RKO (cell line): ENCODE data around the gene RNF41.
A peak's percentile ranks its signal among the peaks of the same experiment; 100 is the strongest.

Experiments
- DNase-seq: peaks from one replicate; pipeline ENCODE4 v3.0.0-alpha.2; 2016; ENCODE audit warnings: low spot score

The RNF41 gene

DNA sequence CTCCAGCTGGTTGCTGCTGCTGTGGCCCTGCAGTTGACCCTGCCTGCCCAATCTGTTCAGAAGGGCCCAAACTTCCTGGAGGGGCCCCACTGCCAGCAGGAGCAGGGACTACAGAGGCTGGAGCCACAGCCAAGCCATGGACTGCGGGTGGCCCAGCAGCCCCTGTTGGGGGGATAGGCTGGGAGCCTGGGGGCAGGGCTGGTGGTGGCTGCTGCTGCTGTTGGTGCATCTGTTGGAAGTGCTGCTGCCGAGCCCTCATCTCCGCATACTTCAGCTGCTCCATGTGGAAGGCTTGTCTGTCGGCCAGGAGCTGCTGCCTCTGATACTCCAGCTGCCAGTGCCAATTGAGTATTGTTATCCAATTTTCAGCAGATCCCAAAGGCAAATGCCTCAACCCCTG is 56.4 kb downstream of the RNF41 start:
- no peak for DNase-seq

DNA sequence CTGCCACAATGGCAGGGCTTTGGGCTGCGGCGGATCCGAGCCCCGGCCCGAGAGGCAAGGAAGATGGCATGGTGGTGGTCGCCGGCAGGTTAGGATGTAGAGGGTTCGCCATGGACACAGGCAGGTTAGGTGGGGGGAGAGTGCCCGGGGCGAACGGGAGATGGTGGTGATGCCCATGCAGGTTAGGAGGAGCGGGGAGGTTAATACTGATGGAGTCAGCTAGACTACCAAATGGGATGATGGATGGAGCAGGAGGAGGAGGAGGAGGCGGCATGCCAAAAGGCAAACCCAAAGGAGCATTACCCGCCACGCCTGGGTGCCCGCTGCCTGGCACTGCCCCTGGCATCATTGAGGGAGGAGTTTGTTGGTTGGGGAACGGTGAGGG is 57.4 kb downstream of the RNF41 start:
- DNase-seq: no peak

DNA sequence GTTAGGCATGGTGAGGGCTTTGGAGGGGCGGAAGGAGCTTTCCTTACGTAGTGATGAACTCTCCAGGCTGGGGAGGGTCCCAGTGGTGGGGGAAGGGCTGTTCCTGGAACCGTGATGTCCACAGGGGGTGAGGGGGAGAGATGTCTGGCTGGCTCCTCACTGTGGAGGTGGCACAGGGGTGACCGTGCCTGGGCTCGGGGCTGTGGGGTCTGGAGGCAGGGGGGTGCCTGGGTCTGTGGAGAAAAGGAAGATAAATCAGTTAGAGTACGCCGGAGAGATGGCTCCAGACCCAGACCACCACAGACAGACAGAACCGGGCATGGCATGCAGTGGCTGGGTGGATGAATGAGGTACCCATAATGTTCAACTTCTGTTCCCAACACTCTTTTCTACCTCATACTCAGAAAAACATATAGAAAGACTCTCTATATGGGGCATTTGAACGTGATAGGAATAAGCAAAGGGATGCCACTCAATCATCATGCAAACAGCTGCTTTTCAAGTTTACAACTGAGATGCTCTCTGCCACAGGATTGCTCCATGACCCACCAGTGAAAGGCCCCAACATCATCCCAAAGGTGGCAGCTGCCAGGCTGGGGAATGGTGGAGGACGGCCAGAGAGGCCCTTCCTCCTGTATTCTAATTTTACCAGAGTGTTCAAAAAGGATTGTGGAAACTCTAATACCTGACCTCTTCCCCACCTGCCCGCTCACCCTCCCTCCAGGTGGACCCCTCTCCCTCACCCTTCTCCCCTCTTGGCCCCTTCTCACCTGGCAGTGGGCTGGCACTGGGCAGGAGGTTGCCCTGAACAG is 58.0 kb downstream of the RNF41 start:
- DNase-seq: no peak

DNA sequence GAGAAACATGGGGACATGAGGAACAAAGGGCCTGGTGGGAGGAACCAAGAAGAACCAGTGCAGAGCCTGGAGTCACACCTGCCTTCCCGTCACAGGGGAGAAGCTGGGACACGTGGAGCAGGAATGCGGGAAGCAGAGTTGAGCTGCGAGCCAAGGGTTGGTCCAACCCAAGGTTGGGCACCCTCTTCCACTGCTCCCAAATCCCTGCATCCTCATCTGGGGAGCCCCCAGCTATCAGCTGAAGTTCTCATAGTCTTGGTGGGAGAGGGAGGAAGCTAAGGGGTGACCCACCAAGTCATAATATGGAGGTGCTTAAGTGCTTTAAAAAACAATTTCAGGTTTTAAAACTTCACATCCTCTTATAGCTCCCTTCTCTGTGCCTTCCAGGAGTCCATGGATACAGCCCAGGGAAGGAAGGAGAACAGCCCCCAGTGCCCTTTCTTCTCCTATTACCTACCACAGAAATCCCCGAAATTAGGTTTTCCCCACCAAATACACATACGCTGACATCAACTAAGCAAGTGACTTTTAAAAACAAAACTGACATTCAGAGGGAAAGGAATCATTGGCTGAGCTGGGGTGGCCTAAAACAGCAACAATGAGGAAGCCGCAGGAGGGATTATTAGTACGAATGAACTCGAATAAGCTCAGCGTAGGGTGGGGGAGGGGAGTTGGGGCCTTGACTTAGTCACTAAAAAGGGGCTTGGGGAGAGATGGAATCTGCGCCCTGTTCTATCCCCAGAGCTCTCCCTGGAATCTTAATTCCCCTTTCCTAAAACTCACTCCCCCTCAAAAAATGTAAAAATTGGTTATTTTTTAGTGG is 59.0 kb downstream of the RNF41 start:
- no peak for DNase-seq

DNA sequence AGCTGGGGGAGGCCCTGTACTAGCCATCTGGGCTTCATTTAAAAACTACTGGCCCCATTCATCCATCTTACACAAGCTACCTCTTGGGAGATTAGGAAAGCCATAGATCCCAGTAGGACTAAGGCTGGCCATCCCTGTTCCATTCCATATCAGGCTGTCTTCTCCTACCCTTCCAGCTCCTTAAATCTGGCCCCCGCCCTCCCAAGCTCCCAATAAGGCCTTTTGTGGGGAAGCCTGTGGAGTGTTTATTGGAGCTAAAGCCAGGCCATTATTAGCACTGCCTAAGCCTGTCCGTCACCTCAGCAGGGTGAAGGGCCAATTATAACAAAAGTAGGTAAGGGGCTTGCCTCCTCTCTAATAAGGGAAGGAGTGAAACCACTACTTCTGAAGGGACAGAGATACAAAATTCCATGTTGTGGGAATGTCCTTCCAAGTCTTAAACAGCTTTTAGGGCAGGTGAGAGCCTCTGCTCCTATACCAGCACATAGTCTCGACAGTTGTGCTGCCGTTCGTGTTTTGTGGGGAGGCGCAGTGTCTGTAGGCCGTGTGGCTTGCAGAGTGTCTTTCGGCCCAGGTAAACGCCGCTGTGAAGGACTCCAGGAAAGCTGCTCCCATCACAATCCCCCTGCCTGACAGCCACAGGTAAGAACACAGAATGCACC is 59.9 kb downstream of the RNF41 start:
- DNase-seq: no peak

DNA sequence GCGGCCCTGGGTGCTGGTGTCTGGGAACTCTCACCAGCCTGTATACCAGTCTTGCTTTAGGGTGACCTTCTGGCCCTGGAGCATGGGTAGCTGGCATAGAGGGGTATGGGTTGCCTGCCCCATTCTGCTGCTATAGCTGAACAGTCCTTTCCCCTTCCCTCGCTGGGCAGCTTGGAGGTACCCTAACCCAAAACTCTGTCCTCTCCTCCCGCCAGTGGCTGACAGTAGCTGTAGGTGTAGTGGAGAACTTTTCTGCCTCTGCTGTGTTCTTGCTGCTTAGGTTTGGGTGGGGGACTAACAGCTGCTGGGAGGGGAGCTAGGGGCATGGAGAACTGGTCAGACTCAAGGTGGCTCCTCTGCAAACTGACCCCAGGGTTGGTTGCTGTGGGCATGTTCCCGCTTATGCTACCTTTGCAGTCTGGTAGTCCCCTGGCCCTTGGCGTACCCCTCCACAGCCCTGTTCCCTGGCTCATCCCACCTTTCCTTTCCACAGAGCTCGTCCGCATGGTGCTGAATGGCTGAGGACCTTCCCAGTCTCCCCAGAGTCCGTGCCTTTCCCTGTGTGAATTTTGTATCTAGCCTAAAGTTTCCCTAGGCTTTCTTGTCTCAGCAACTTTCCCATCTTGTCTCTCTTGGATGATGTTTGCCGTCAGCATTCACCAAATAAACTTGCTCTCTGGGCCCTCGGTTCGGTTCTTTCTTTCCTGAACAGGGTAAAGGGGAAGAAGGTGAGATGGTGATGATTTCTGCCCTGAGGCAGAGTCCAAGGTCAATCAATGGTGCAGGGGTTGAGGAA is 60.6 kb downstream of the RNF41 start:
- DNase-seq: no peak

DNA sequence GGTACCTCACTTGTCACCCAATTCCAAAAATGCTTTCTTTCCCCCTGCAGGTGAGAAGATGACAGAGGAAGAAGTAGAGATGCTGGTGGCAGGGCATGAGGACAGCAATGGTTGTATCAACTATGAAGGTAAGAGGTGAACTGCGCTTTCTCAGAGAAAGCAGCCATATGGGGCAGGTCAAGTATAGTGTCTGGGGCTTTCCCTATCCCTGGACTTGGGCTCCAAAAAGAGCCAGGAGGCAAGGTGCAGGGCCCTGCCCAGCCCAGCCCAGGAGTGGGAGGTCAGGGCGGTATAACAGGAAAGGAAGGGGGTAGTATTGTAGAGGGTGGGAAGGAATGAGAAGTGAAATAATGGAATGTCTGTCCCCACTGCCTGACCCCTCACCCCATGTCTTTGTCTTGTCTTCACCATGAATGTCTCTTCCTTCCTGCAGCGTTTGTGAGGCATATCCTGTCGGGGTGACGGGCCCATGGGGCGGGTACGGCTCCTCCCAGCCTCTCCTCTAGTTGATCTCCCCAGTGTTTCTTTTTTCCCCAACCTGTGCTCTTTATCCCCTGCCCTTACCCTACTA is 61.4 kb downstream of the RNF41 start:
- DNase-seq: peak; percentile 80

DNA sequence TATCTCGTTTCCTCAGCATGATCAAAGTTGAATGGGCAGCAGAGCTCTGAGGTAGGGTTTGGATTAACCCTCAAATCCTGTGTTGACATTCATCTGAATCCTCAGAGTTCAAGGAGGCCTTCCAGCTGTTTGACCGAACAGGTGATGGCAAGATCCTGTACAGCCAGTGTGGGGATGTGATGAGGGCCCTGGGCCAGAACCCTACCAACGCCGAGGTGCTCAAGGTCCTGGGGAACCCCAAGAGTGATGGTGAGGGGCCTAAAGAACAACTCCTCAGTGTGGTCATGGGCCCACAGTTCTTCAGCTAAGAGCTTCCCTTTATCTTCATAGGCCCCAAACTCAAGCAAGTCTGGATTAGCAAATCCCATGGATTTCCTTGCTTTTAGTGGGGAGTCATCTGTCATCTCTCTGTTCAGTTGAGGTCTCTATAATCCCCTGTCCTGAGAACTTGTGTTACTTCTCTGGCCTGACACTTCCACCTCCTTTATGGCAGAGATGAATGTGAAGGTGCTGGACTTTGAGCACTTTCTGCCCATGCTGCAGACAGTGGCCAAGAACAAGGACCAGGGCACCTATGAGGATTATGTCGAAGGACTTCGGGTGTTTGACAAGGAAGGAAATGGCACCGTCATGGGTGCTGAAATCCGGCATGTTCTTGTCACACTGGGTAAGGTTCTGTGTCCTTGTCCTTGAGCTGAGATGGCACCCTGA is 62.1 kb downstream of the RNF41 start:
- DNase-seq: no peak

DNA sequence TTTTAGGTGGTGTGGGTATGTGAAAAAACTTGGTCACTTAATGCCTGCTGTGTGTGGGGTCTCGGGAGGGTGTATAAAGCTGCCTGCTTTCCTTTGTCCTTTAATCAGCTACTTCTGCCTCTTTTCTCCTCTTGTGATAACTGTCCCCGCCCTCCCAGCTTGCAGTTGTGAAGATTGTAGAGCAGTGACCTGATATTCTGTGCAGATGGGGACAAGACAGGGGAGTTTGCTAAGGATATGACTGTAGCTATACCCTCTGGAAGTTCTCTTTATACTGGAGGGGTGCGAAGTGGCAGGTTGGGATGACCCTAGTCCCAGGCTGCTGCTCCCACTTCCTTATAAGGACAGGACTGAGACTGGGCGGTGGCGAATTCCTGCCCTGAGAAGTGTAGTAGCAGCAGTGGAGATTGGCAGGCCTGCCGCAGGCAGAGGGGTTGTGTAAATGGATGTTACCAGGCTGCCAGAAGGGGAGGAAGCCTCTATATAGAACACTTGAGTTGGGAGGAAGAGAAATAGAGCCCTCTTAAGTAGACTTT is 62.7 kb downstream of the RNF41 start:
- DNase-seq: peak; percentile 86

DNA sequence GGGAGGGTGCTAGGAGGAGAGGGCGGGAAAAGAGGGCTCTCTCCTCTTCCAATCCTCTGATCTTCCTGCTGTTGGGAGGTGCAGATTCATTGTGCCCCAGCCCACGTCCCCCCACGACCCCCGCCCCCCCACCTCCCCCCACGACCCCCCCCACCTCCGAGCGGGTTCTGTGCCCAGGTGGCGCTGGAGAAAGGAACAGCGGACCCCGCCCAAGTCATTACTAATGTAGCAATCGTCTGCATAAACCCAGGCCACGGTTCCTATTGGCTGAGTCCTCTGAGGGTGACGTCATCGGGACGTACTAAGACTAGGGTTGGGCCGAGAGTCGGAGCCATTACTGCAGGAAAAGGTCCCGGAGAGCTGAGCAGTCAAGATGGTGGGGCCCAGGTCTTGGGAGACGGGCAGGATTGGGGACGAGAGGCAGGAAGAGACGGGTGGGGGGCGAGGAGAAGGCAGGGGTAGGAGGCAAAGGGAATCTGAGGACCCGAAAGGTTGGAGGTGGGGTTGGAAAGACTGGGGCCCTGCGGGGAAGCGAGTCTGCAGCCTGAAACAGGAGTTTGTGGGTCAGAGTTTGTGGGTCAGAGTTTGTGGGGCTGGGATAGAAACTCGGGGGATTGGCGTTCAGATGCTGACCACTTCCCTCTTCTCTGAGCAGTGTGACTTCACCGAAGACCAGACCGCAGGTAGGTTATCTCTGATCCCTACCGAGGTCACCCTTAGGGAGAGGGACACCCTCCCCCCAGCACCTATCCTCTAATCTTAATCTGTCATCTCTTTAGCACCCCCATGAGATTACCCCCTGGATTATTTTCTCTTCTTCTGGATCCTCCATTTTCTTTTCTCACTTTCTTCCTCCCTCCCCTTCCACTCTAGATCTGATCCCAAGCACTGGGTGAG is 63.4 kb downstream of the RNF41 start, which contains the start of gene MYL6:
Gene MYL6, plus strand, starts transcription at position 331 of the 897 bp plus-strand sequence. Its CDS starts 43 bp downstream, at position 374.
- peak; percentile 99 for DNase-seq

DNA sequence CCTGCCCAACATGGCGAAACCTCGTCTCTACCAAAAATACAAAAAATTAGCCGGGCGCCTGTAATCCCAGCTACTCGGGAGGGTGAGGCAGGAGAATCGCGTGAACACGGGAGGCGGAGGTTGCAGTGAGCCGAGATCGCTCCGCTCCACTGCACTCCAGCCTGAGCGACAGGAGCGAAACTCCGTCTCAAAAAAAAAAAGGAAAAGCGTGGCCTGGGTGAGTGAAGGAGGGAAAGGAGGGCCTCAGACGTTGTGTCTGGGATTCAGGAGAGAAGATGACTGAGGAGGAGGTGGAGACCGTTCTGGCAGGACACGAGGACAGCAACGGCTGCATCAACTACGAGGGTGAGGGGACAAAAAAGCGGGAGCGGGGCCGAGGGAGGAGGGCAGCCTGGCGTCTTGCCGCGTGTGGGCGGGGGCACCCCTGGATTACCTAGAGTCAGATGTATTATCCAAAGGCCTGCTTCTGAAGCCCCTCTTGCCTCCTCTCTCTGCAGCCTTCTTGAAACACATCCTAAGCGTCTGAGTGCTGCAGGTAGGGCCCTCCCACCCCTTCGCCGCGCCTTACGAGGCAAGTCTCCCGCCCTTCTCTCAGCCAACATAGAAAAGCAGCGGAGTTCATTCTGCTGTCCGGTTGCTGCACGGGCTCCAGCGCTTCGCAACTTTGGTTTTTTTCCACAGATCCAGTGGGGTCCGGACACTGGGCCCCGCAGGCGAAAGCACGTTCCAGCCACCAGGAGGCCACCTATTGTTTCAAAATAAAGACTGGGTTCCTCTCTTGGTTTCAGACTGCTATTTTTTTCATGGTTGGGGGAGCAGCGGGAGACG is 64.3 kb downstream of the RNF41 start:
- peak; percentile 94 for DNase-seq

DNA sequence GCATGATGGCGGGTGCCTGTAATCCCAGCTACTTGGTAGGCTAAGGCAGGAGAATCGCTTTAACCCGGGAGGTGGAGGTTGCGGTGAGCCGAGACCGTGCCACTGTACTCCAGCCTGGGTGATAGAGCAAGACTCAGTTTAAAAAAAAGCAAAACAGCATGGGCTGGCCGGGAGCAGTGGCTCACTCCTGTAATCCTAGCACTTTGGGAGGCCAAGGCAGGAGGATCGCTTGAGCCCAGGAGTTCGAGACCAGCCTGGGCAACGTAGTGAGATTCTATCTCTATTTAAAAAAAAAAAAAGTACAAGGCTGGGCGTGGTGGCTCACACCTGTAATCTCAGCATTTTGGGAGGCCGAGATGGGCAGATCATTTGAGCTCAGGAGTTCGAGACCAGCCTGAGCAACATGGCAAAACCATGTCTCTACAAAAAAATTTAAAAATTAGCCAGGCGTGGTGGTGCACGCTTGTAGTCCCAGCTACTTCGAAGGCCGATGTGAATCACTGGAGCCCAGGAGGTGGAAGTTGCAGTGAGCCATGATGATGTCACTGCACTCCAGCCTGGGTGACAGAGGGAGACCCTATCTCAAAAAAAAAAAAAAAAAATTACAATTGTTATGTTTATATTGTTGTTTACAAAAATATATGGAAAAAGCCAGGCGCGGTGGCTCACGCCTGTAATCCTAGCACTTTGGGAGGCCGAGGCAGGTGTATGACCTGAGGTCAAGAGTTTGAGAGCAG is 65.1 kb downstream of the RNF41 start:
- DNase-seq: peak; percentile 84

DNA sequence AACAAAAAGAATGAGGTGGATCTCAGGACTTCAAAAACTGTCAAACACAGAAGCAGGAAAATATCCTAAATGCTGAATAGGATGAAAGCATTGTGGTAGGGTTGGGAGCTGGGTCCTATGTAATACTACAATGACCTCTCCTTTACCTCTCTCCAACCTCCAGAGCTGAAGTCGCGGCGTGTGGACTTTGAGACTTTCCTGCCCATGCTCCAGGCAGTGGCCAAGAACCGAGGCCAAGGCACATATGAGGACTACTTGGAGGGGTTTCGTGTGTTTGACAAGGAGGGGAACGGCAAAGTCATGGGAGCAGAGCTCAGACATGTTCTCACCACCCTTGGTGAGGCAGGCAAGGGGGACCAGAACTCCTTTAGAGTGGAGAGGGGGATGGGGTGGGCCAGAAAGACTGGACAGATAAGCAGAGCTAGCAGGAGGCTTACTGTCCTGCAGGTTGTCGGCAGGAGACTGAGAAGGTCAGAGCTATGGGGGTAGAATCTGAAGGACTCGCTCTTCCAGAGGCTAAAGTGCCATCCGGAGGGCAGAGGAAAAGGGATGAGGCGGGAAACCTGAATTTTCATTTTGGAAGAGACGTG is 66.4 kb downstream of the RNF41 start:
- DNase-seq: no peak

DNA sequence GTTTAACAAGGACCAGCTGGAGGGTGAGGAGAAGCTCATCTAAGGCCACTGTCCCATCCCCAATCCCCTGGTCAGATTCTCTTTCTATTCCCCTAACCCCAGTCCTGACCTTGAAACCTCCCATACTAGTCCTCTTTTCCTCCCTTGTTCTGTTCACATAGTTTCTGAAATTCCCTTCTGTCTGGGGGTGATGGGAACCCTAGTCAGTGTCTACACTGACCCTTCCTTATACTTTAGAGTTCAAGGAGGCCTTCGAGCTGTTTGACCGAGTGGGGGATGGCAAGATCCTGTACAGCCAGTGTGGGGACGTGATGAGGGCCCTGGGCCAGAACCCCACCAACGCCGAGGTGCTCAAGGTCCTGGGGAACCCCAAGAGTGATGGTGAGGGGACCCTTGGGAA is 66.9 kb downstream of the RNF41 start:
- DNase-seq: no peak

DNA sequence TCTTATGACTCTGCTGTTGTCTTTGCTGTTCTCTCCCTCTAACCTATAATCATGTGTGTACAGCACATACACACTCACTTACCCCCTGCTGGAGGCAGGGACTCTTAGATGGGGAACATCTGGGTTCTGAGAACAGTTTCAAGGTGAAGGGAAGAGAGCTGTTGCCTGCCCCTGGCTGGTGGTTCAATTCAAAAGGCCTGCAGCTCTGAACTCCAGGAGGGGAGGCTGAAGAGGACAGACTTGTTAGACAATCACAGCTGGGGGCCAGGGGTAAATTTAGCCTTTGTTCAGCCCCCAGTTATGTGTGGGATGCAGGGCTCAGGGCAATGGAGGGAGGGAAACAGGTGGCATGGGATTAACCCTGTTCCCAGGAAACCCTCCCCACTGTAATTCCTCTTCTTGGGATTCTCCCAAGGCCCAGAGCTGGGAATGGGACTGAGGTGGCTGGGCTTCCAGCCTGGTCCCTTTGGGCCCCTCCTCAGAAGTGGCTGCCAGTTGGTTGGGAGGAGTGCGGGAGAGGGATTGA is 67.4 kb downstream of the RNF41 start:
- DNase-seq: peak; percentile 52

DNA sequence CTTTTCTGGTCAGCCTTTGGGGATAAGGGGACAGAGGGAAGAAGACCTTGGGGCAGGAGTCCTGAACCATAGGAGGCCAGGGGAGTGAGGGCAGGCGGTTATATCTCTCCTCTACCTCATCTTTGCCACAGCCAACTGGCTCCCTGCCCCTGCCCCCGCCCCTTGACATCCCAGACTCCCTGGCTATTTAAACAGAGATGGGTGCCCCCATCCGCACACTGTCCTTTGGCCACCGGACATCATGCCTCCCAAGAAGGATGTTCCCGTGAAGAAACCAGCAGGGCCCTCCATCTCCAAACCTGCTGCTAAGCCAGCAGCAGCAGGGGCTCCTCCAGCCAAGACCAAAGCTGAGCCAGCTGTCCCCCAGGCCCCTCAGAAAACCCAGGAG is 68.0 kb downstream of the RNF41 start:
- DNase-seq: no peak
